ENCODE data around the gene HDAC11.
"Not testable (repeated sequence)": the region's sequence is repeated elsewhere in the genome, so short reads cannot be mapped to it uniquely, and the experiment has no call there.

Gene HDAC11, protein sequence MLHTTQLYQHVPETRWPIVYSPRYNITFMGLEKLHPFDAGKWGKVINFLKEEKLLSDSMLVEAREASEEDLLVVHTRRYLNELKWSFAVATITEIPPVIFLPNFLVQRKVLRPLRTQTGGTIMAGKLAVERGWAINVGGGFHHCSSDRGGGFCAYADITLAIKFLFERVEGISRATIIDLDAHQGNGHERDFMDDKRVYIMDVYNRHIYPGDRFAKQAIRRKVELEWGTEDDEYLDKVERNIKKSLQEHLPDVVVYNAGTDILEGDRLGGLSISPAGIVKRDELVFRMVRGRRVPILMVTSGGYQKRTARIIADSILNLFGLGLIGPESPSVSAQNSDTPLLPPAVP

DNA sequence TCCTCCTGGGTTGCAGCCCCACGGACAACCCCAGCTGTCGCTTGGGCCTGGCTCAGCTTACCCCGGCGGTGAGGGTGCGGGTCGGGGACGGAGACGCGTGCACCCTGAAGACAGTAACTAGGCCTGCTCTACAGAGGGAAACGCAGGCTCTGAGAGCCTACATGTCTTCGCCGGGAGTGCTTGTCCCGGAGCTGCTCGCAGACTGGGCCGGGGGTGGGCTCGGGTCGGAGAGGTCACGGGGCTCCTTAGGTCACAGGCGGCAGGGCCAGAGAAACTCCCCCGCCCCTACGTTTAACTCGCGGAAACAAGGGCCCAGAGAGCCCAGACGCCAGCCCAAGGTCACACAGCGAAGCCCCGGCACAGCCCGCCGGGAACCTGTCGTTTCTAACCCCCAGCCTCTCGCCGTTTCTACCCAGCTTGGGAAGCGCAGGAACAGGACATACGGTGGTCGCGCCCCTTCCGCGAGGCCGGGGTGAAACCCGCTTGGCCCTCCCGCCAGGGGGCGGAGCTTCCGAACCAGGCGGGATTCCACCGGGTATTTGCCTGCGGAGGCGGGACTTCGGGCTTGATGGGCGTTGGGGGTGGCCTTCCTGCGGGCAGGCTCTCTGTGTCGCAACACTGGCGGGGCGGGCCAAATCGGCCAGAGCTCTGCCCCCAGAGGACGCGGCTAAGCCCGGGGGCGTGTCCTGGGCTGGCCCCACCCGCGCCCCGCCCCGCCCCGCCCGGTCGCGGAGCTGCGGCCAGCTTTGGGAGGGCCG lies at the start of gene HDAC11:
HDAC11 (plus strand) TSS at position 725 of the 758 bp plus-strand sequence. CDS start 42 bp downstream, outside the sequence.
- peak; percentile 92 to 93 (median 92) for DNase-seq (ENCODE audit: low read depth in 3 of 3)

DNA sequence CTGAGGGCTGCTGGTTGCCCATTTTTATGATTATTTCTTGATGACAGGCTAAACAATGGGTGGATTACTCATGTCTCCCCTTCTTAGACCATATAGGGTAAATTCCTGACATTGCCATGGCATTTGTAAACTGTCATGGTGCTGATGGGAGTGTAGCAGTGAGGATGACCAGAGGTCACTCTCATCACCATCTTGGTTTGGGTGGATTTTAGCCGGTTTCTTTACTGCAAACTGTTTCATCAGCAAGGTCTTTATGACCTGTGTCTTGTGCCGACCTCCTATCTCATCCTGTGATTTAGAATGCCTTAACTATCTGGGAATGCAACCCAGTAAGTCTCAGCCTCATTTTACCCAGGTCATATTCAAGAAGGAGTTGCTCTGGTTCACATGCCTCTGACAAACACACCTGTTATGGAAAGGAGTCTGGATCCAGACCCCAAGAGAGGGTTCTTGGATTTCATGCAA lies 49.7 kb upstream of the HDAC11 start:
- DNase-seq (ENCODE audit: low read depth in 3 of 3) = not testable (repeated sequence)

DNA sequence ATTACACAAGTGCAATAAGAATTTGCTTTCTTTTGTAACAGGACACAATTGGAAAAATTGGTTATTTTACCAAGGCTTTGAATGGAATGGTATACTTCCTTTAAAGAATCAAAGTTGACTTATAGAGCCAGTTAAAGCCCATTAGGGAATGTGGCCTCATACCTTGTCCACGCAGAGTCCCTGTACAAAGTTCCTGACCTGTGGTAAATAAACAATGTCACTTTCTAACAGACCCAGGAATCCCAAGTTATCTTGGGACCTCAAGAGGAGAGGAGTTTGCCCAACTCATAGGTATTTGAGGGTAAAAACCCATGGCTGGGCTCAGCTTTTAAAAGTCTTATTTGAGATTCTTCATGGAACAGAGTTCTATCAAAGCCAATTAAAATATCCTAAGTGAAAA lies 48.0 kb upstream of the HDAC11 start:
- DNase-seq (ENCODE audit: low read depth in 3 of 3) = no peak

DNA sequence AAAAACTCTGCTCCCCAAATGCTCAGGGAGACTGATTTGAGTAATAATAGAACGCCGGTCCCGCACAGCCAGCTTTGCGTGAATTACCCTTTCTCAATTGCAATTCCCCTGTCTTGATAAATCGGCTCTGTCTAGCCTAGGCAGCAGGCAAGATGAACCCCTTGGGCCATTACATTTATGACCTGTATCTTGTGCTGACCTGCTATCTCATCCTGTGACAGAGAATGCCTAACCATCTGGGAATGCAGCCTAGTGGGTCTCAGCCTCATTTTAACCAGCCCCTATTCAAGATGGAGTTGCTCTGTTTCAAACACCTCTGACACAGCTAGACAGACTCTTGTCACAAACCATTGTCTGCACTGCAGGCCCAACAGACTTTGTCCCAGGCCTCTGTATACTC lies 46.2 kb upstream of the HDAC11 start:
- DNase-seq (ENCODE audit: low read depth in 3 of 3) = no peak

DNA sequence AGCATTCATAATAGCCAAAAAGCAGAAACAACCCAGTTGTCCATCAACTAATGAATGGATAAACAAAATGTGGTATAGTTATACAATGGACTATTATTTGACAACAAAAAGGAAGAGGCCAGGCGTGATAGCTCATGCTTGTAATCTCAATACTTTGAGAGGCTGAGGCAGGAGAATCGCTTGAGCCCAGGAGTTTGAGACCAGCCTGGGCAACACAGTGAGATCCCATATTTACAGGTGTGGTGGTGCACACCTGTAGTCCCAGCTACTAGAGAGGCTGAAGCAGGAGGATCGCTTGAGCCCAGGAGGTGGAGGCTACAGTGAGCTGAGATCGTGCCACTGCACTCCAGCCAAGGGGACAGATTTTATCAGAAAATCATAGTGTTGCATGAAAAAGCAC lies 43.9 kb upstream of the HDAC11 start:
- DNase-seq (ENCODE audit: low read depth in 3 of 3) = not testable (repeated sequence)

DNA sequence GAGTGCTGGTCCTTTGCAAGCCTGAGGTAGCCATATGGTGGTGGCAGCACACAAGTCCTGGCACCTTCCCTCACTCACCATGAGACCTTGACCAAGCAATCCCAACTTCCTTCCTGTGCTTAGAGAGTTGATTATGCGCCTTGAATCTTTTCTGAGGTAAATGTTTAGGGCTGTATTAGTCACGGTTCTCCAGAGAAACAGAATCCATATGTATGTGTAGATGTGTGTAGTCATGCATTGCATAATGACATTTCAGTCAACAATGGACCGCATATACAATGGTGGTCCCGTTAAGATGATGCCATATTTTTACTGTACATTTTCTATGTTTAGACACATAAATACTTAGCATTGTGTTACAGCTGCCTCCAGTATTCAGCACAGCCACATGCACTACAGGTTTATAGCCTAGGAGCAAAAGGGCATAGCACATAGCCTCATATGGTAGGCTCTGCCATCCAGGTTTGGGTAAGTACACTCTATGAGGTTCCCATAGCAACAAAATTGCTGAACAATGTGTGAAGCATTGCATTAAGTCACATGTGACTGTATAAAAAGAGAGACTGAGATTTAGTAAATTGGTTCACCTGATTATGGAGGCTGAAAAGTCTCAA lies 39.8 kb upstream of the HDAC11 start:
- no peak for DNase-seq (ENCODE audit: low read depth in 3 of 3)

DNA sequence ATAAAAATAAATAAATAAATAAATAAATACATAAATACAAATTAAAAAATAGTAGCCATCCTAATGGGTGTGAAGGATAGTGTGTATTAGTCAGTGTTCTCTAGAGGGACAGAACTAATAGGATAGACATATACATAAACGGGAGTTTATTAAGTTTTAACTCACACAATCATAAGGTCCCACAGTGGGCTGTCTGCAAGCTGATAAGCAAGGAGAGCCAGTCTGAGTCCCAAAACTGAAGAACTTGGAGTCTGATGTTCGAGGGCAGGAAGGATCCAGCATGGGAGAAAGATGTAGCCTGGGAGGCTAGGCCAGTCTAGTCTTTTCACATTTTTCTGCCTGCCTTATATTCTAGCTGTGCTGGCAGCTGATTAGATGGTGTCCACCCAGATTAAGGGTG lies 37.2 kb upstream of the HDAC11 start:
- not testable (repeated sequence) for DNase-seq (ENCODE audit: low read depth in 3 of 3)

DNA sequence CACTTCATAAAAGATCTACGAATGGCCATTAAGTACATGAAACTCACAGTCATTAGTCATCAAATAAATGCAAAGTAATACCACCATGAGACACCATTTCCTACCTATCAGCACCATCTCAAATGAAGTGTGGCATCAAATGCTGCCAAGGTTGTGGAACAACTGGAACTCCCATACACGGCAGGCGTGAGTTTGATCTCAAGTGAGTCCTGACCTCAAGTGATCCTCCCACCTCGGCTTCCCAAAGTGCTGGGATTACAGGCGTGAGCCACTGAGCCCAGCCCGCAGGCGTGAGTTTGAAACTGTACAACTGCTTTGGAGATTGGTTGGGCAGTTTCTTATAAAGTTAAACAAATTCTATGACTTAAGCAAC lies 28.8 kb upstream of the HDAC11 start:
- DNase-seq (ENCODE audit: low read depth in 3 of 3) = peak; percentile 8 to 18 (median 17)

DNA sequence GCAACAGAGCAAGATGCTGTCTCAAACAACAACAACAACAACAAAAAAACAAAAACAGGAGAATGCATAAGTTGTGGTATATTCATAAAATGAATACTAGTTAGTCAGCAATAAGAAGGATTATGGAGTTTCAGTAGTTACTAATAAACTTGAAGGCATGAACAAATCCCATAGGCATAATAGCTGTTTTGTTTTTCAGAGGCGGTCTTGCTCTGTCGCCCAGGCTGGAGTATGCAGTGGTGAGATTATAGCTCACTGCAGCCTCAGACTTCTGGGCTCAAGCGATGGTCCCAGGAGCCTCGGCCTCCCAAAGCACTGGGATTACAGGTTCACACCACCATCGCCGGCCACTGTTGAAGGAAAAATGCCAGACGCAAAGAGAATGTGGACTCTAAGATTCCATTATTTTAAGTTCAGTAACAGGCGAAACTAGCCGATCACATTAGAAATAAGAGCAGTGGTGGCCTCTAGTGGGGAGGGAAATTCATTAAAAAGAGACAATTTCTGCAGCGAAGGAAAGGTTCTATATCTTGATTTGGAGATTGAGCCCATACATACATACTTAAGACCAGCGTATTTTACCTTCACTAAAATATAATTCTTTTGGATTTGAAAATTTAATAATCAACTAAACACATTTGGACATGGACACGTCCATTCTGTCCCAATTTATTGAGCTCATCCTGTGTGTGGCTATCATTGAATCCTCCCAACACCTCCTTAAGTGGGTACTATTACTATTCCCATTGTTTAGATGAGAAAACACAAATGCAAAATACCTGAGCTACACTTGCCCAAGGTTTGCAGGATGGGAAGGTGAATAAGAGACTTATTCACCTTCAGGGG lies 27.4 kb upstream of the HDAC11 start:
- peak in 1 of 3 experiments; percentile 21 for DNase-seq (ENCODE audit: low read depth in 3 of 3)

DNA sequence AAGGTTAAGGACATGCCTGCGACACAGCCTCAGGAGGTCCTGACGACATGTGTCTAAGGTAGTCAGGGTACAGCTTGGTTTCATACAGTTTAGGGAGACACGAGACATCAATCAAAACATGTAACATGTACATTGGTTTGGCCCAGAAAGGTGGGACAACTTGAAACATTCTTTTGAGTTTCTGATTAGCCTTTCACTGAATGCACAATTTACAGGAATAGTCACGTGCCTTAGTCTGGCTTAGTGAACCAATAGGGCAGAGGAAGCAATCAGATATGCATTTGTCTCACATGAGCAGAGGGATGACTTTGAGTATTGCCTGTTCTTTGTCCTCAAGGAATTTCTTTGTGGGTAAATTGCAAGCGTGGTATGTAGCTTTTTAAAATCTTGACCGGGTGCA lies 24.5 kb upstream of the HDAC11 start:
- no peak for DNase-seq (ENCODE audit: low read depth in 3 of 3)

DNA sequence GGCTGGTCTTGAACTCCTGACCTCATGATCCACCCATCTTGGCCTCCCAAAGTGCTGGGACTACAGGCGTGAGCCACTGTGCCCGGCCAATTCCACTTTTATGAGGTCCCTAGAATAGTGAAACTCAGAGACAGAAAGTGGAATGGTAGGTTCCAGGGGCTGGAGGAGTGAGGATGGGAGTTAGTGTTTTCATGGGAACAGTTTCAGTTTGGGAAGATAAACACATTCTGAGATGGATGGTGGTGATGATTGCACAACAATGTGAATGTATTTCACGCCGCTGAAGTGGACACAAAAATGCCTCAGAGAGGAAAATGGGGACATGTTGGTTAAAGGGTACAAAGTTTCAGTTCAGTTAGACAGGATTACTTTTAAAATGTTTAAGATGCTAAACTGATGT lies 22.5 kb upstream of the HDAC11 start:
- no peak for DNase-seq (ENCODE audit: low read depth in 3 of 3)

DNA sequence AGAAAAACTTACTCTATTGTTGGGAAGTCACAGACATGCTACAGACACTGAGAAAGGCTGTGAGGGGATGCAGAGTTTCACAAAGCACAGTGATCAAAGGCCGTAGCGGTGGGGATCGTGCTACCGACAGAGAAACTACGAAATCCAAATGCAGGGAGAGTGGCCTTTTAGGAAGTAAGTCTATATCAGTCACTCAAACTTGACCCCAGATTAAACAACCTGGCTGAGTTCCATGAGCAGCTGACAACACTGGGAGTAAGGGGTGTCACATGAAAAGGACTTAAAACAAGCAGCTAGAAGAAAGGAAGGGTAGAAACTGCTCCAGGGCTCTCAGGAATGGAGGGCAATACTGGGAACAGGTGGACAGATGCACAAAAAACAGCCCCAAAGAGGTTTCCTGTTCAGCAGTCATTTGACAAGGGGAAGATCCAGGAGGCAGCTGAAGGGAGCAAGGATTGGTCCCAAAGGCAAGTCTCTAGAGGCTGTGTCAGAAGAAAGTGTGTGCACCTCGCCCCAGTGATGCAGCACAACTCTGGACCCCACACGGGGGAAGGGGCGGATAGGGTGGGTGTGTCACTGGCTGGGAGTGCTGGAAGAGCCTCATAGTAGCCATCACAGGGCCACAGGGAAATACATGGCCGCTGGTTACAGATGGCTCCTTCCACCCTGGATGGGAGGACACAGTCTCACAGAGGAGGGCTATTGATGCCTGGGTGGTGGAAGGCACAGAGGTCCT lies 20.3 kb upstream of the HDAC11 start:
- DNase-seq (ENCODE audit: low read depth in 3 of 3) = no peak

DNA sequence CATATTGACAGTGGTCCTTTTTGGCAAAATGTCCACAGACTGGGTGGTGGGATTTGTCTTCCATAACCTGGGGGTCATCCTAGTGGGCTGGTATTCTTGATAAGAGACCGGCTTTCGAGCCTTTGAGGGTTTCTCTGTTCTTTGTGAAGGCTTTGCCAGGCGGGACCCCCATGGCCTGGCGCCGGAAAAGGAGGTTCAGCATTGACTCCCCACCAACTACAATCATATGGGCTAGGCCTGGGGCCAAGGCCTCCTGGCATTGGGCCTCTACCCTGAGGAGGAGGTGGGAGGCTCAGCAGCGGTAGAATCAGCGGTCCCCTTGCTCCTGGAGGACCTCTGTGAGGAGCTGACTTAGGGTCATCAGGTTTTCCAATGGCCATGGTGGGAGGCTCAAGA lies 19.8 kb upstream of the HDAC11 start:
- no peak for DNase-seq (ENCODE audit: low read depth in 3 of 3)

DNA sequence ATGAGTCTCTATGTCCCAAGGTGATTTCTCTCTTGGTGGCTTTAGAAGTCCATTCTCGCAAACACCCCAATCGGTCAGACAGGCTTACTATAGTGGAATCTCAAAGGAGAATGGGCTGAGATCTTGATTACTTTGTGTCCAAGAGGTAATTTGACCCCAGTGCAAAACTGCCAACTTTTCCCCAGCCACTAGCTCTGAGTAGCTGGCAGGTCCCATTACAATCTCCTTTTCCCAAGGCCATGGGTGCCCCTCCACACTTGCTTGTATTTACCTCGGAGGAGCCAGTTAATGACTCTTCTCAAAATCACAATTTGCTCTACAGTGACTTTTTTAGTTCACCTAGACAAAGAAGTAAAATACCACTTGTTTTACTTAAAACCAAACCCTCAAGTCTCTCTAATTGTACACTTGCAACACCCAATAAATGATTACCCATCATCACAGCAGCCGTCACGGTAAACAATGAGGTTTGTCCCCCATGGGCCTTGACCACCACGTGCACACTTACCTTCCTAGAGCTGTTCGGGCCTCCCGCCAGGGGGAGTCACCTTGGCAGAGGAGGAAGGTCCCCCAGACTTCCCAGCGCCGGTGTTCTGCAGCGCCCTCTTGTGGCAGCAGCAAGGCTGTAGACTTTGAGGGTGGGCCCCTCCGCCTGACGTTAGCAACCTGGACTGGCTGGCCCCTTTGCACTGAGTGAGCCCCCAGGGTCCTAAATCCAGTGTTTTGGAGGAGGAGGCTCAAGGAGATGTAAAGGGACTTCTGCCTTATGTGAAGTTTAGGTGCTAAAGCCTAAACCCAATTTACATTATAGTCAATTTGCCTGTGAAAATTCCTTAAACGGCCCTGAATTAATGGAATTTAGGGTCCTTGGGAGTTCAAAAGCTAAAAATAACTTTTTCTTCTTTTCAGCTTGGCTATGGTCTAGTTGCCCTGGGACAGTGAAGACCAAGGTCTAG lies 18.7 kb upstream of the HDAC11 start:
- DNase-seq (ENCODE audit: low read depth in 3 of 3) = peak; percentile 39 to 56 (median 46)

DNA sequence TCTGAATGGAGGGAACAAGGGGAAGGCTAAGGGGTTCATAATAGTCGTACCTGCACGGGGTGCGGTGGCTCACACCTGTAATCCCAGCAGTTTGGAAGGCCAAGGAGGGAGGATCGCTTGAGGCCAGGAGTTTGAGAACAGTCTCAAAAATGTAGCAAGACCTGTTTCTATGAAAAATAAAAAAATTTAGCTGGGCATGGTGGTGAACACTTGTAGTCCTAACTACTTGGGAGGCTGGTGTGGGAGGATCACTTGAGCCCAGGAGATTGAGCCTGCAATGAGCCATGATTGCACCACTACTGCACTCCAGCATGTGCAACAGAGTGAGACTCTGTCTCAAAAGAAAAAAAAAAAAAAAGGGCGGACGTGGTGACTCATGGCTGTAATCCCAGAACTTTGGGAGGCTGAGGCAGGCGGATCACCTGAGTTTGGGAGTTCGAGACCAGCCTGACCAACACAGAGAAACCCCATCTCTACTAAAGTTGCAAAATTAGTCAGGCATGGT lies 17.9 kb upstream of the HDAC11 start:
- no peak for DNase-seq (ENCODE audit: low read depth in 3 of 3)

DNA sequence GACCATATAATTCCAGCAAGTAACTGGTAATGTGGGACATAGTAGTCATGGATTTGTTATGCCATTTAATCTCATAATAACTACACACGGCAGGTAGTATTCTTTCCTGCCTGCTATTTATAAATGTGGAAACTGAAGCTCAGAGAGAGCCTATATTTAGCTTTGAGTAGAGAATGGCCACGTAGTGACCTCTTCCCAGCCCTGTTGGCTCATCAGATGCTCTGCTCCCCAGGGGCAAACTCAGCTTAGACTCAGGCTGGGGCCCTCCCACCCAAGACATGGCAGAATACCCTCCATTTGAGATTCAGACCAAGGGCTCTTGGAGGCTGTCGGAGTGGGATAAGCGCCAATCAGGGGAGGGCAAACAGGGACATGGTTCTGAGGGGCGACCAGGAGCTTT lies 17.3 kb upstream of the HDAC11 start:
- no peak for DNase-seq (ENCODE audit: low read depth in 3 of 3)

DNA sequence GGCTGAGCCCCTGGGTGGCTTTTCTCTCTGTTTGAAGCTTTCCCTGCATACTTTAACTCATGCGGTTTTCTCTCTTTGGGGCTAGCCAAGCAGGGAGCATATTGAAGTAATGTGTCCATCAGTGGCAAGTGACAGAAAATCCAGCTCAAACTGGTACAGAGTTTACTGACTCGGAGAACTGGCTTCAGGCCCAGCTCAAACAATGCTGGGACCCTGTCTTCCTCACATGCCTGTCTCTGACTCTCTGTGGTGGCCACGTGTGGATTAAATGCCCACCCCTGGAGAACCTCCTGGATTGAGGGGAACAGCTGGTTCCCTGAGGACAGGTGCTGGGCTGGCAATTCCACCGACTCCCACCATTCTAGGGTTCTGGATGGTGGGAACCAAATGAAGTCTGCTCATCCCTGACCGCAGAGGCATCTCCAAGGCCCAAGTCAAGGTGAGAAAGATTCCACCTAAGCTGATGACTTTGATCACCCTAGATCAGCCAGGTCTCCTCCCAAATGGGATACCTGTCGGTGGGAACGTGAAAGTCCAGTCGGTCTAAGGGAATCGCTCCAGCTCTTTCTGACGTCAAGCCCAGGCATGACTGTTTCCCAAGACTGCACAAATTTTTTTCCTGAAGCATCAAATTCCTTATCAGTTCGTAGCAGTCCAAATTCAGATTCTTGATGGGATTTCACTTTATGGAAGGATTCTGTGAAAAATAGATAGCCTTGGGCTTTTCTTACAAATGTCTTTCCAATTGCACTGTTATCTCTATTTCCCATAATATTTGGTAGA lies 16.3 kb upstream of the HDAC11 start:
- DNase-seq (ENCODE audit: low read depth in 3 of 3) = no peak

DNA sequence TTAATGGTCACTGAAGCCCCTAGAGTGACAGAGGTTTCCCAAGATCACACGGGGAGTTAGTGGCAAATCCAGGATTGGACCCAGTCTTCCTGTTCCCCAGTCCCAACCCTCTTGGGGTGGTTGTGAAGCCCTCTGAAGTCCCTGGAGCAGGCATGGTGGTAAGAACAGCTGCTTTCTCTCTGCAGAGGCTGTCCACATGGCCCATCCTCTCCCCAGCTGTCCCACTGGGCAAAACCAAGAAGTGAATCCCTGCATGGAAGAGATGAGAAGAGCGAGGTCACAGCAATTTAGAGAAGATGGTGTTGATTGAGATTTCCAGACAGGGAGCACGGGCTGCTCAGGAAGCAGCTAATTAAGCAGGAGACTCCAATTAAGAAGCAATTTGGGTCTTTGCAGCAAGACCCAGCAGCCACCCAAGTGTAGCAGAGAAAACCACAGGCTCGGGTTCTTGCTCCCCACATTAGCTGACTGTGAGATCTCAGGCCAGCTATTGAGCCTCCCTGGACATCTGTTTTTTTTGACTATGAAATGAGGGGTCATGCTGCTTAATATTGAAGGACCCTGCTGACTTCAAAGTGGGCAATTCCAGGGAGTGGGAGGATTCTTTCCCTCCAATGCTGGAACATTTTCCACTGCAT lies 14.8 kb upstream of the HDAC11 start:
- no peak for DNase-seq (ENCODE audit: low read depth in 3 of 3)

All from stimulated activated CD4-positive, alpha-beta T cell treated with anti-CD3 and anti-CD28 coated beads, TNF-alpha, amount 100 ng/mL, for 4 hours (primary cell).